HL-60 (cell line): ENCODE results near the gene QRFP.

Experiments used
- DNase-seq, 2 experiments: peaks; one replicate each; pipeline ENCODE4 v3.0.0-alpha.2; 2010 to 2020; ENCODE audit warnings: low read depth in 1 of 2, low spot score in 1 of 2
- H3K27ac ChIP-seq: fragments of 250-450 bp; sonication (Bioruptor Pico); replicated peaks from 2 replicates; pipeline ENCODE4 v1.5.1; 2020; ENCODE audit warnings: mild to moderate bottlenecking, moderate library complexity
- H3K27me3 ChIP-seq: fragments of 250-450 bp; sonication (Bioruptor Pico); 2 replicates; pipeline ENCODE4 v1.5.1; 2021; ENCODE audit warnings: mild to moderate bottlenecking, moderate library complexity; ENCODE audit not compliant: insufficient read depth, poor library complexity, severe bottlenecking
- H3K4me3 ChIP-seq: replicated peaks from 2 replicates; pipeline ENCODE4 v1.5.1; 2011; ENCODE audit warnings: mild to moderate bottlenecking, control low read depth, low read length; ENCODE audit not compliant: insufficient read depth
- GABPA ChIP-seq: IDR thresholded peaks from 2 replicates; pipeline ENCODE4 v1.6.1; 2012; ENCODE audit warnings: low read depth
- POLR2AphosphoS5 ChIP-seq: IDR thresholded peaks from 2 replicates; pipeline ENCODE4 v1.6.1; 2012; ENCODE audit warnings: low read depth
- SPI1 ChIP-seq: IDR thresholded peaks from 2 replicates; pipeline ENCODE4 v1.6.1; 2012; ENCODE audit warnings: low read depth, mild to moderate bottlenecking, borderline replicate concordance
- TF ChIP-seq, protein P1 (sequence below): IDR thresholded peaks from 2 replicates; pipeline ENCODE4 v1.6.1; 2012; ENCODE audit warnings: low read depth; ENCODE audit not compliant: insufficient replicate concordance
- TF ChIP-seq, protein P2 (sequence below): IDR thresholded peaks from one replicate; pipeline ENCODE4 v1.5.1; 2011; ENCODE audit warnings: low read length, control low read depth, inconsistent platforms; ENCODE audit not compliant: insufficient read depth

Gene QRFP

DNA sequence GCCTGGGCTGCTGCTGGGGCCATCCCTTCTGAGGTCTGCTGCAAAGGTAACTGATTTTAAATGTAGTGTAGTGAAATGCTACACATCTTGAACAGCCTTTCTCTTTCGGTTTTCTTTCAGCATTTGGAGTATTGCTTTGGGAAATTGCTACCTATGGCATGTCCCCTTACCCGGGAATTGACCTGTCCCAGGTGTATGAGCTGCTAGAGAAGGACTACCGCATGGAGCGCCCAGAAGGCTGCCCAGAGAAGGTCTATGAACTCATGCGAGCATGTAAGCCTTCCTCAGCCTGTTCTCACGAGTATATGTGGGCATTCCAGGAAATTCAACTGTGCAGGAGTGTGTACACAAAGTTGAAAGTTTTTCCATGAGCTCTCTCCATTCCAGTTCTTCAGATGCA, 18.3 kb downstream of the QRFP start:
- Histone ChIP-seq H3K27me3 (no peaks in the 10 kb centered on the region), H3K27ac (no peak overlapping the region), H3K4me3 (no peak overlapping the region)
- DNase-seq: no peak
- TF ChIP-seq POLR2AphosphoS5: no peak
- no peak for TF ChIP-seq SPI1
- TF ChIP-seq, protein P1, sequence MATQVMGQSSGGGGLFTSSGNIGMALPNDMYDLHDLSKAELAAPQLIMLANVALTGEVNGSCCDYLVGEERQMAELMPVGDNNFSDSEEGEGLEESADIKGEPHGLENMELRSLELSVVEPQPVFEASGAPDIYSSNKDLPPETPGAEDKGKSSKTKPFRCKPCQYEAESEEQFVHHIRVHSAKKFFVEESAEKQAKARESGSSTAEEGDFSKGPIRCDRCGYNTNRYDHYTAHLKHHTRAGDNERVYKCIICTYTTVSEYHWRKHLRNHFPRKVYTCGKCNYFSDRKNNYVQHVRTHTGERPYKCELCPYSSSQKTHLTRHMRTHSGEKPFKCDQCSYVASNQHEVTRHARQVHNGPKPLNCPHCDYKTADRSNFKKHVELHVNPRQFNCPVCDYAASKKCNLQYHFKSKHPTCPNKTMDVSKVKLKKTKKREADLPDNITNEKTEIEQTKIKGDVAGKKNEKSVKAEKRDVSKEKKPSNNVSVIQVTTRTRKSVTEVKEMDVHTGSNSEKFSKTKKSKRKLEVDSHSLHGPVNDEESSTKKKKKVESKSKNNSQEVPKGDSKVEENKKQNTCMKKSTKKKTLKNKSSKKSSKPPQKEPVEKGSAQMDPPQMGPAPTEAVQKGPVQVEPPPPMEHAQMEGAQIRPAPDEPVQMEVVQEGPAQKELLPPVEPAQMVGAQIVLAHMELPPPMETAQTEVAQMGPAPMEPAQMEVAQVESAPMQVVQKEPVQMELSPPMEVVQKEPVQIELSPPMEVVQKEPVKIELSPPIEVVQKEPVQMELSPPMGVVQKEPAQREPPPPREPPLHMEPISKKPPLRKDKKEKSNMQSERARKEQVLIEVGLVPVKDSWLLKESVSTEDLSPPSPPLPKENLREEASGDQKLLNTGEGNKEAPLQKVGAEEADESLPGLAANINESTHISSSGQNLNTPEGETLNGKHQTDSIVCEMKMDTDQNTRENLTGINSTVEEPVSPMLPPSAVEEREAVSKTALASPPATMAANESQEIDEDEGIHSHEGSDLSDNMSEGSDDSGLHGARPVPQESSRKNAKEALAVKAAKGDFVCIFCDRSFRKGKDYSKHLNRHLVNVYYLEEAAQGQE: no peak
- TF ChIP-seq, protein P2, sequence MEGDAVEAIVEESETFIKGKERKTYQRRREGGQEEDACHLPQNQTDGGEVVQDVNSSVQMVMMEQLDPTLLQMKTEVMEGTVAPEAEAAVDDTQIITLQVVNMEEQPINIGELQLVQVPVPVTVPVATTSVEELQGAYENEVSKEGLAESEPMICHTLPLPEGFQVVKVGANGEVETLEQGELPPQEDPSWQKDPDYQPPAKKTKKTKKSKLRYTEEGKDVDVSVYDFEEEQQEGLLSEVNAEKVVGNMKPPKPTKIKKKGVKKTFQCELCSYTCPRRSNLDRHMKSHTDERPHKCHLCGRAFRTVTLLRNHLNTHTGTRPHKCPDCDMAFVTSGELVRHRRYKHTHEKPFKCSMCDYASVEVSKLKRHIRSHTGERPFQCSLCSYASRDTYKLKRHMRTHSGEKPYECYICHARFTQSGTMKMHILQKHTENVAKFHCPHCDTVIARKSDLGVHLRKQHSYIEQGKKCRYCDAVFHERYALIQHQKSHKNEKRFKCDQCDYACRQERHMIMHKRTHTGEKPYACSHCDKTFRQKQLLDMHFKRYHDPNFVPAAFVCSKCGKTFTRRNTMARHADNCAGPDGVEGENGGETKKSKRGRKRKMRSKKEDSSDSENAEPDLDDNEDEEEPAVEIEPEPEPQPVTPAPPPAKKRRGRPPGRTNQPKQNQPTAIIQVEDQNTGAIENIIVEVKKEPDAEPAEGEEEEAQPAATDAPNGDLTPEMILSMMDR: no peak
- no peak for TF ChIP-seq GABPA

DNA sequence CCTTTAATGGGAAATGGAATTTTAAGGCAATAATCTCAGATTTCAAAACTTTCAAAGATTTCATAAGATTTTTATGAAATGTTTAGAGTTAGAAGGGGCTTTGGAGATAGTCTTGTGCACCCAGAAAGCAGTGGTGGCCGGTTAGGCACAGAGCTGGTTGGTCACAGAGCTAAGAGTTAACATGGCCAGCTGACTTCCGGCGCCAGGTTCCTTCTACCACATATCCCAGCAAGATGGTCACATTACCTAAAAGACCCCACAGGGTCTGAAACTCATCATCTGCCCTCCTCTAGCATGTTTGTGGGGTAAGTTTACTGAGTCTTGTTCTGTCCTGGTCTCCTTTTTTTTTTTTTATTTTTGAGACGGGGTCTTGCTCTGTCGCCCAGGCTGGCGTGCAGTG, 19.3 kb downstream of the QRFP start:
- Histone ChIP-seq H3K27me3 (no peaks in the 10 kb centered on the region), H3K4me3 (no peak overlapping the region), H3K27ac (no peak overlapping the region)
- no peak for DNase-seq
- TF ChIP-seq POLR2AphosphoS5 (no peak), SPI1 (no peak), GABPA (no peak)
- TF ChIP-seq, protein P2: no peak
- TF ChIP-seq, protein P1: no peak

GRCh38 chr9:130874783-130875182, 21.8 kb downstream of the QRFP start:
- DNase-seq: no peak
- TF ChIP-seq GABPA (no peak), SPI1 (no peak), POLR2AphosphoS5 (no peak)
- TF ChIP-seq, protein P2: no peak
- TF ChIP-seq, protein P1: no peak
- Histone ChIP-seq H3K4me3 (no peak overlapping the region), H3K27me3 (no peaks in the 10 kb centered on the region), H3K27ac (no peak overlapping the region)
